Ectodermal cell (in vitro differentiated cells): ENCODE results near the gene IGSF1.
A peak's percentile ranks its signal among the peaks of the same experiment; 100 is the strongest.

Source experiments
- H3K27ac ChIP-seq: 2 replicates; pipeline ENCODE4 v1.7.0; 2013; ENCODE audit warnings: mild to moderate bottlenecking, low read depth, low read length; ENCODE audit not compliant: insufficient read depth, poor library complexity, severe bottlenecking
- H3K27me3 ChIP-seq: 2 replicates; pipeline ENCODE4 v1.7.0; 2013; ENCODE audit warnings: mild to moderate bottlenecking, low read length; ENCODE audit not compliant: insufficient read depth, control insufficient read depth, poor library complexity, severe bottlenecking
- H3K36me3 ChIP-seq: one replicate; pipeline ENCODE4 v1.7.0; 2013; ENCODE audit warnings: low read length; ENCODE audit not compliant: control insufficient read depth, insufficient read depth
- H3K4me1 ChIP-seq: one replicate; pipeline ENCODE4 v1.7.0; 2013; ENCODE audit warnings: low read length; ENCODE audit not compliant: control insufficient read depth, insufficient read depth
- H3K4me3 ChIP-seq: 2 replicates; pipeline ENCODE4 v1.7.0; 2013; ENCODE audit warnings: low read depth, low read length, control low read depth; ENCODE audit not compliant: insufficient read depth
- H3K9me3 ChIP-seq: 2 replicates; pipeline ENCODE4 v1.7.0; 2013; ENCODE audit warnings: mild to moderate bottlenecking, low read length, moderate library complexity; ENCODE audit not compliant: control insufficient read depth
- WGBS, 2 experiments: methylation state at CpG; one replicate each; pipeline ENCODE4 v1.1.7; 2013; ENCODE audit warnings: missing lambda C conversion rate in 2 of 2; 5-methylcytosine and 5-hydroxymethylcytosine counted together

Gene IGSF1

GRCh38 chrX:131305926-131306325 is 16.8 kb upstream of the IGSF1 start:
- Histone ChIP-seq H3K27me3 (no peaks in the 10 kb centered on the region), H3K4me3 (no peak overlapping the region), H3K27ac (no peak overlapping the region), H3K36me3 (no peaks in the 10 kb centered on the region), H3K9me3 (no peaks in the 10 kb centered on the region), H3K4me1 (no peaks in the 10 kb centered on the region)
- 33% methylated on average over 1 of the region's 2 CpGs; no CpG with 5 or more reads in 1 of the 2 experiments for WGBS, 2 experiments

GRCh38 chrX:131302701-131303100 is 13.6 kb upstream of the IGSF1 start:
- Histone ChIP-seq H3K4me3 (no peak overlapping the region), H3K9me3 (no peaks in the 10 kb centered on the region), H3K4me1 (no peaks in the 10 kb centered on the region), H3K36me3 (no peaks in the 10 kb centered on the region), H3K27ac (no peak overlapping the region), H3K27me3 (no peaks in the 10 kb centered on the region)
- WGBS, 2 experiments, result 87% methylated on average over 2 of the region's 3 CpGs; no CpG with 5 or more reads in 1 of the 2 experiments

- 90 to 95% methylated on average over 5 of the region's 5 CpGs for WGBS, 2 experiments
- no peaks in the 10 kb centered on the region for H3K4me1 ChIP-seq
- H3K27me3 ChIP-seq, result no peaks in the 10 kb centered on the region
Measured at GRCh38 chrX:131301155-131301554, 12.0 kb upstream of the IGSF1 start.

GRCh38 chrX:131298846-131299245 is 9.7 kb upstream of the IGSF1 start:
- Histone ChIP-seq H3K4me3 (no peak overlapping the region), H3K9me3 (no peaks in the 10 kb centered on the region), H3K27ac (no peak overlapping the region), H3K27me3 (no peaks in the 10 kb centered on the region), H3K36me3 (no peaks in the 10 kb centered on the region), H3K4me1 (no peaks in the 10 kb centered on the region)
- 88 to 94% methylated on average over 2 to 3 of the region's 3 CpGs for WGBS, 2 experiments

More at GRCh38 chrX:131301155-131301554, 12.0 kb upstream of the IGSF1 start:
- H3K9me3 ChIP-seq, result no peaks in the 10 kb centered on the region
- no peak overlapping the region for H3K27ac ChIP-seq
- H3K36me3 ChIP-seq, result no peaks in the 10 kb centered on the region
- H3K4me3 ChIP-seq, result no peak overlapping the region

- no peaks in the 10 kb centered on the region for H3K4me1 ChIP-seq
- H3K36me3 ChIP-seq, result no peaks in the 10 kb centered on the region
- H3K4me3 ChIP-seq, result no peak overlapping the region
- no peaks in the 10 kb centered on the region for H3K9me3 ChIP-seq
- H3K27me3 ChIP-seq, result no peaks in the 10 kb centered on the region
- H3K27ac ChIP-seq, result no peak overlapping the region
- WGBS, 2 experiments, result 89 to 91% methylated on average over 2 of the region's 2 CpGs
Measured at GRCh38 chrX:131298036-131298435, 8.9 kb upstream of the IGSF1 start.

GRCh38 chrX:131289527-131289926 is 421 bp upstream of the IGSF1 start:
- no peaks in the 10 kb centered on the region for H3K36me3 ChIP-seq
- peaks cover 6% of the 10 kb centered on the region for H3K4me1 ChIP-seq
- whole genome bisulfite sequencing, 2 experiments, result 10 to 24% methylated on average over 3 of the region's 4 CpGs
- H3K27me3 ChIP-seq, result no peaks in the 10 kb centered on the region
- H3K9me3 ChIP-seq, result no peaks in the 10 kb centered on the region
- H3K4me3 ChIP-seq, result peak overlapping the region; percentile 37
- H3K27ac ChIP-seq, result no peak overlapping the region

DNA sequence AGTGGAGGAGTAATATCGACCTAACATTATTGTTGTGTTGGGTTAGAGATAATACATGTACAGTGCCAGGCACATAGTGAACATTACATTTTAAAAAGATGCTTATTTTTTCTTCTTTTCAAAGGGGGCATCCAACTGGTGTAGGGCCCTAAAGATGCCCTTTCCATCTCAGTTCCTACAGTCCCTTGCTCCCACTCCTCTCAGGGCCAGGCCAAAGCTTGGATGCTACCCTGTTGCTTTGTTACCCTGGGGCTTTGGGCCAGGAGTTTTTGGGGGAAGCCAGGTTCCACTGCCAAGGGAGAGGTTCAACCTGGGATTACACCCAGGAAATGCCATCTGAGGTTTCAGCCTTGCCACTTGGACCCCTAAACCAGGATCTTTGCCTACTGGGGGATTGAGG is 918 bp downstream of the IGSF1 start:
- H3K4me1 ChIP-seq, result peaks cover 6% of the 10 kb centered on the region
- H3K9me3 ChIP-seq, result no peaks in the 10 kb centered on the region
- WGBS, 2 experiments, result 100% methylated on average over 1 of the region's 1 CpG; no CpG with 5 or more reads in 1 of the 2 experiments
- H3K36me3 ChIP-seq, result no peaks in the 10 kb centered on the region
- H3K27me3 ChIP-seq, result no peaks in the 10 kb centered on the region
- H3K27ac ChIP-seq, result no peak overlapping the region
- peak overlapping the region; percentile 37 for H3K4me3 ChIP-seq

DNA sequence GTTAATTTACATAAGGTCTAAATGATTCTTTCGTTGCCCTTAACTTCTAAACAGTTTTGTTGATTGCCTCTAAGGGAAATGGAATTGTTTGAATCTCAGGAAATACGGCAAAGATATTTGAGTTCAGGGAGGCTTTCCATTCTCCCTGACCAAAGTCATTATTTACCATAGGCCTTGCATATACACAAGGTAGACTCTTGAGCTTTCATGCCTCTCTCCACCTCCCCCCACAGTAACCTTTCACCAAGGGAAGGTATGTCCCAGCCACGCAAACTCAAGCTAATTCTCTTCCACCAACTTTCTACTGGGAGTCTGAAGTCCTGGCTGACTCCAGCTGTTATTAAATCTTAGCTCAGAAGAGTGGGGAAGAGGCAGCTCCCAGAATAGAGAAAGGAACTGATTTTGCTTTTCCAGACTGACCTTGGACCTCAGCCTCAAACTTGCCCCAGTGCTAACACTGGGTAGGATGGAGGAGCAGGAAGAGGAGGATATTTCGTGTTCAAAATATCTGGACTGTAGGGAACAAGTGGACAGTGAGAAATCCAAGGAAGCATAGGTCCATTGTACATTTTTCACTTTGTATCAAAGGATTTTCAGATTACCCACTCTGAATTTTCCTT is 1.4 kb downstream of the IGSF1 start:
- peaks cover 6% of the 10 kb centered on the region for H3K4me1 ChIP-seq
- H3K36me3 ChIP-seq, result no peaks in the 10 kb centered on the region
- H3K9me3 ChIP-seq, result no peaks in the 10 kb centered on the region
- no peak overlapping the region for H3K27ac ChIP-seq
- H3K4me3 ChIP-seq, result no peak overlapping the region
- H3K27me3 ChIP-seq, result no peaks in the 10 kb centered on the region
- 74 to 86% methylated on average over 4 of the region's 4 CpGs for WGBS, 2 experiments

DNA sequence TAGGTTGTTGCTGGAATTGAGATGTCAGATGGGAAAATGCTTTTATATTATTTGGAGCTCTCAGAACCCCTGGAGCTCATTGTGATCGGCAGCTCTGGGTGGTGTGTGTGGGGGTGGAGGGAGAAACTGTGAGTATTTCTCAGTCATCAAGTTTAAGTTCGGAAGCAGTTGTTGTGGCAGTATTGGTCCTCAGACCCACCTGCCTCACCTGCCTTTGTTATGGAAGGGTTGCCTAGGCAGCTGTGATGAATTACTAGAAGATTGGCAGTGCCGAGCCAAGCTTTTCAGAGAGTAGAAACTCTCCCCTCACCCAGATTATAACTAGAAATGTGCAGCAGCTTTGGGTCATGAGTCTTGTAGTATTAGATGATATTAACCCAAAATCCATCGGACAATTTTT is 9.5 kb downstream of the IGSF1 start:
- H3K9me3 ChIP-seq, result no peaks in the 10 kb centered on the region
- WGBS, 2 experiments, result 84 to 100% methylated on average over 1 to 3 of the region's 4 CpGs
- H3K4me1 ChIP-seq, result no peaks in the 10 kb centered on the region

DNA sequence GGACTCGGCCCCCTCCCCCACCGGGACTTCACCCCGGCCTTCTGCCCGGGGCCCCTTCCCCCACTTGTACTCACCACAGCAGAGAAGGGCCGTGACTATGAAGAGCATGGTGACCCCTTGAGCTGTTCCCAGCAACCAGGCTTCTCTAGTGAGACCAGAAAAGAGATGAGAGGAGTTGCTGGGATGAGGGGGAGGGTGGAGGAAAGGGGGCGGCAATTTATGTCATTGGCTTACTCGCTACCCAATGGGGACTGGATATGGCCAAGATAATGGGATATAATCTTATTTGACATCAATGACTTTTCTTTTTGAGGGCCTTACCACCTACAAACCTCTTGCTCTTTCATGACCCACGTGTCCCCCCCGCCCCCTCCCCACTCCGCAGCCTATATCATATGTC is 9.9 kb downstream of the IGSF1 start:
- Histone ChIP-seq H3K4me3 (no peak overlapping the region), H3K9me3 (no peaks in the 10 kb centered on the region), H3K4me1 (no peaks in the 10 kb centered on the region), H3K27ac (no peak overlapping the region), H3K36me3 (no peaks in the 10 kb centered on the region), H3K27me3 (no peaks in the 10 kb centered on the region)
- WGBS, 2 experiments, result 67 to 86% methylated on average over 4 to 7 of the region's 10 CpGs

More for the DNA sequence above, 9.5 kb downstream of the IGSF1 start:
- H3K36me3 ChIP-seq, result no peaks in the 10 kb centered on the region
- no peak overlapping the region for H3K27ac ChIP-seq
- no peak overlapping the region for H3K4me3 ChIP-seq
- no peaks in the 10 kb centered on the region for H3K27me3 ChIP-seq
